NCI-H774 (cell line): ENCODE measurements around the gene FRMPD1.

Source experiments
- DNase-seq: peaks from one replicate; lab custom pipeline; 2025; lab: John Stamatoyannopoulos, UW

FRMPD1 gene

DNA sequence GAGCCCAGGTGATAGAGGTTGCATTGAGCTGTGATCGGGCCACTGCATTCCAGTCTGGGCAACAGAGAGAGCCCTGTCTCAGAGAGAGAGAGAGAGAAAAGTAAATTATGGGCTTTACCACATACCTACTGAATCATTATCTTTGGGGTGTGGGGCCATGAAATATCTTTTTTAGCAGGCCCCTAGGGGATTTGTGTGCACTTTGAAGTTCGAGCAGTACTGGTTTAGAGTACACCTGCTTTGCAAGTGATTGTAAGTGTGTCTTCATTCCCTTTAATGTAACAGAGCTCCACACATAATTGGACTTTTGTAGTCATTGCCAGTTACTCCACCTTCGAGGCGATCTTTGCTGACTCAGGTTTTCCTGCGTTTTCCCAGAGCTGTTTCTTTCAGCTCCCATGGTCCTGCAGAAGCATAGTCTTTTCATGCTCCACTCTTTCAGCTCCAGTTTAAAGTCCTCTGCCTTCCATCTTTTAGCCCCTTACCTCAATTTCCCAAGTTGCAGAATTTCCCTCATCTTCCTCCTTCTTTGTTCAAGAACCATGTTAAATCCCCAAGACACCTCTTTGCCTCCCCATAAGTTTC is 24.0 kb upstream of the FRMPD1 start:
- DNase-seq, result no peak

DNA sequence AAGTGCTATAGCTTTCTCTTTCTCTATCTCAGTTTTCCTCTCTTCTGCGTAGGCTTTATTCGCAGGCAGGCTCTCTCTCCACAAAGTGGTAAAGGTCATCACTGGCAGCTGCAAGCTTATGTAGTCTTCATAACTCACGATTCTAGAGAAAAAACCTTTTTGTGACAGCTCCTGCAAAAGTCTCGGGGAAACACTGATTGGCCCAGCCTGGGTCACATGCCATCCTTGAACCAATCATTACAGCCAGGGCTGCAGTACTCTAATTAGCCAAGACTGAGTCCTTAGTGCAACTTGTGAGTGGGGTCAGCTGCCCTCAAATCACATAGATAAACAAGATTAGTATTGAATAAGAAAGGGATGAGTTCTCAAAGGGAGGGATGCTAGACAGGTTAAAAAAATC is 18.3 kb upstream of the FRMPD1 start:
- DNase-seq, result no peak

DNA sequence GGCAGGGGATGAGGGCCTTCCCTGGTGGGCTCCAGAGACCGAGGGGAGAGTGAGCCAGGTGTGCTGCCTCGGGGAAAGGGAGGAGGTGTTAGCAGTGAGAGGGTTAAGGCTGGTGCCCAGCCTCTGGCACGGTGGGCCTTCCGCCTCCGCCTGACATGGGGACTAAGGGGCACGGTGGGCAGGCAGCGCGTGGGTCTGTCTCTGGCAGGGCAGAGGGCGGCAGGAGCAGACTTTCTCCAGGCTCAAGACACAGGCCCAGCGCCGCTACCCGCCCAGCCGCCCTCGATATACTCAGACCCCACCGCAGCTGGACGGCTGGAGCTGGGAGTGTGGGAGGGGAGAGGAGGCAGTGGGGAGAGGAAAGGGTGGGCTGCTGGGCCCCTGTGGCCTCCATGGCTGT is 14.9 kb upstream of the FRMPD1 start:
- DNase-seq, result no peak

DNA sequence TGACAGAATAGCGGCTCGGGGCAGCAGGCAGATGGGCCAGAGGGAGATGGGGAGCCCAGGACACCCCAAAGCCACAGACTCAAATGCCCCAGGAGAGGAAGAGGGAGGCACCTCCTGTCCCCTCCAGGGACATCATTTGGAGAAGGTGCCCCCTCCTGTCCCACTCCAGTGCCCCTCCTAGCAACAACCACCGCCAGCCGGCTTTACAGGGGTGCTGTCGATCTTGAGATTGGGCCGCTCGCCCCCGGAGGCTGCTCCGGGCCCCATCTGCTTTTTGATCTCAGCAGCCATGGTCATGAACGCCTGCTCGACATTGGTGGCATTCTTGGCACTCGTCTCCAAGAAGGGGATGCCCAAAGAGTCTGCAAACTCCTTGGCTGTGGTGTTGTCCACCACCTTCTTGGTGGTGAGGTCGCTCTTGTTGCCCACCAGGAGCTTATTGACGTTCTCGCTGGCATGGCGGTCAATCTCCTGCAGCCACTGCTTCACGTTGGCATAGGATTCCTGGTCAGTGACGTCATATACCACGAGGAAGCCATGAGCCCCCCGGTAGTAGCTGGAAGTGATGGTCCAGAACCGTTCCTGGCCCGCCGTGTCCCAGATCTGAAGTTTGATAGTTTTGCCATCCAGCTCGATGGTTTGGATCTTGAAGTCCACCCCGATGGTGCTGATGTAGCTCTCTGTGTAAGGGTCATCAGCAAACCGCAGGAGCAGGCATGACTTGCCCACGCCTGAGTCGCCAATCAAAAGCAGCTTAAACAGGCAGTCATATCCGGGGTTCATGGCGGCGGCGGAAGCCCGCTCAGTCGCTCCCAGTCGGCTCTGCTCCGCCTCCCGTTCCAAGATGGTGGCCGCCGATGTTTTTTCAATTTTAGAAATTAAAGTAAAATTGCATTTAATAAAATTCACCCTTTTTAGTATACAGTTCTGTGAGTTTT is 14.0 kb upstream of the FRMPD1 start:
- DNase-seq, result no peak

DNA sequence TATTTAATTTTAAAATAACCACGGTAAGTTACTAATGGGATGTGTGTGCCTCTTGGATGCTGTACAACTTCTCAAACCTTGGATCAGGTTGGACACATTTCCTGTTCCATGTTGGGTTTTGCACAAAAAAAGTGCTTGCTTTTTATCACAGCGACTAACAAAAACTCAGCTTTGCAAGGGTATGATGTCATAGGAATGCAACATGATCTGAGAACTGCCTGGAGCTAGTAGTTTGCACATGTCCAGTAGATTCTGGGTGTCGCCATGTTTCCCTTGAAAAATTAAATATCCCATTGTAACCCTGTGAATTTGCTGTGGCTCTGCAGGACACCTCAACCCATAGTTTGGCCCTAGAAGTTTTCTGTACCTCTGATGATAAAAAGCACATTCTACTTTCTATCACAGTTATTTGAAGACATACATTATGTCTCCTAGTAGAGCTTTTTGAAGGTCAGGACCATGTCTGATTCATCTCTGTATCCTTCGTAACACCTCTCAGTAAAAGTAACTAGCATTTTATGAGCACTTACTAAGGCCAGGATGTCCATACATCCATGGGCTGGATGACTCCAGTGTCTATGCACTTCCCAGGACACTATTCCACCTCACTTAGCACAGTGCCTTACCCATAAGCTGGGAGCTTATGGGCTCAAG is 11.5 kb upstream of the FRMPD1 start:
- no peak for DNase-seq

DNA sequence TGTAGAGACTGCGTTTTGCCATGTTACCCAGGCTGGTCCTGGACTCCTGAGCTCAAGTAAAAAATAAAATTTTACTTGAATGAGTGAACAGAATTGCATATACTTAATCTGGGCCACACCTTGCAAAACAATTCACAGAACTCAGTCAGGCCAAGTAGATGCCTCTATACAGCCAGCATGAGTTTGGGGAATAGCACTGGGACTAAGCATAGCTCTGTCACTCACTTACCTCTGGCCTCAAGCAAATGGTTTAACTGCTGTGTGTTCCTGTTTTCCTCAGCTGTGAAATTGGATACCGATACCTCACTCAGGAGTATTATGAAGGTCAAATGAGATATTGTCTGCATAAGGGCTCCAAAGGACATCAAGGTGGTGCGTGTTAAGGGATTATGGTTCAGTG is 10.9 kb upstream of the FRMPD1 start:
- no peak for DNase-seq

- DNase-seq, result no peak
Measured at GRCh38 chr9:37640246-37640645, 10.5 kb upstream of the FRMPD1 start.

DNA sequence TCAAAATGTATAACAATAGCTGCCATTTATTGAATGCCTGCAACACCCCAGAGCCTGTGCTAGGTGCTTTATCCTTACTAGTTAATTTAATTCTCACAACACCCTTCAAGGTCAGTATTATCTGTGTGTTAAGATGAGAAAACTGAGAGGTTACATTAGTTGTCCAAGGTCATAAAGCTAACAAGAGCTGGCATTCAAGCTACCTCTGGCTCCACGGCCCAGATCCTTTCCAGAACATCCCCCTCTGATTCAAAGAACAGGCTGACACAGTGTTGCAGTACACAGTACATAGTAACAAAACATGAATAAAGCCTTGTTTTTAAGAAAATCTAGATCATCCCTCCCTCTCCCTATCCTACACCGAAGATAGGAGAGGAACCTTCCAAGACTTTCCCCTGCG is 9.4 kb upstream of the FRMPD1 start:
- no peak for DNase-seq

- no peak for DNase-seq
Measured at GRCh38 chr9:37643214-37643613, 7.5 kb upstream of the FRMPD1 start.

- no peak for DNase-seq
Measured at GRCh38 chr9:37645903-37646506, 4.7 kb upstream of the FRMPD1 start.

GRCh38 chr9:37650299-37650872 is 368 bp upstream of the FRMPD1 start:
- DNase-seq, result no peak

GRCh38 chr9:37652261-37652660 is 1.5 kb downstream of the FRMPD1 start:
- no peak for DNase-seq

DNA sequence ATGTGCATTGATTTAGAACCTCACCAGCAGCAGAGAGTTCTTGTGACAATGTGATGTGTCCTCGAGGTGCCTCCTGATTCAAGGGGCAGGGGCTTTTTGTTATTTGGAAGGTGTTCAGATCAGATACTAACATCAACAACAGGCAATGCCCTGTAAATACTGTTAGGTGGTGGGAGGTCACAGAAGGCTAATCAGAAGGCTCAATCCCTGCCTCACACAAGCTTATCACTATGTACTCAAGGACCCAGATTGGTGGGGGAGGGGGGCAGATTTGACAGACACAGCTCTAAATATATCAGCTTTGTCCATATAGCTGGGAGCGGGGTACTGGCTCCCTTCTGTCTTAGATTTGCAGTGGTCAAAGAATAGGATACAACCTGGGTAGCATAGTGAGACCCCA is 2.6 kb downstream of the FRMPD1 start:
- no peak for DNase-seq

GRCh38 chr9:37656936-37657335 is 6.2 kb downstream of the FRMPD1 start:
- no peak for DNase-seq

GRCh38 chr9:37660691-37661090 is 9.9 kb downstream of the FRMPD1 start:
- no peak for DNase-seq

DNA sequence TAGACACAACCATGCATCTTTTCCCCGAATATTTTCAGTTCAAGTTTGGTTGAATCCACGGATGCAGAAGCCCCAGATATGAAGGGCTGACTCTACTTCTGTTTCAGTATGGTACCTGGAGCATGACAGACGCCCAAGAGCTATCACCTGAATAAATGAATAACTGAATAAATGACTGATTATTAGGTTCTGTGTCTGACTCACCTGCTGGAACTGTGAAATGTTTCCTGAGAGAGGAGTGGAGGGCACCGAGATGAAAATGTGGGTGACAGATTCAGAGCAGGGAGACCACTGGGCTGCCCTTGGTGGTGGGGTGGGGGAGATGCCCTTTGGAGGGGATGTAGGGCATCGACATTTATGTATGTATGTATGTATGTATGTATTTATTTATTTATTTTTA is 13.2 kb downstream of the FRMPD1 start:
- DNase-seq, result no peak

- DNase-seq, result no peak
Measured at GRCh38 chr9:37667706-37668105, 17.0 kb downstream of the FRMPD1 start.

DNA sequence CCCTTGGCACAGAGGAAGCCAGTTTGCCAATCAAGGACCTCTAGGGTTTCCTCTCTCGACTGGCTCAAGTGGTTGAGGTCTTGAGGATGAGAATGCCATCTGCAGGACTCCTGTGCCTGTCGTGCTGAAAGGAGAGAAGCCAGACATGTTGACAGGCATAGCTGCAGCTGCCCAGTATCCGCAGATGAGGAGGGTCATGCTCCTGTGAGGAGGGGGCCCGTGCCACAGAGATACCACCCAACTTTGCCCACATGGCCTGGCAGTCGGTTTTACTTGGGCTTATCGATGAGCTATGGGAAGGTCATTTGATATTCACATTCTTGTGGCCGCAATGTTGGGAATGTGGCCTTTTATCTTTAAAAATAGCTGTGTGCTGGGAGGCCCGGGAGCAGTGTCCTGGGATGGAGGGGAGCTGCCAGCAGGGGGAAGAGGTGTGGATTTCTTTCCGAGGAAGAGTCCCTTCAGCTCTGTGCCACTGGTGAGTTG is 17.4 kb downstream of the FRMPD1 start:
- no peak for DNase-seq

DNA sequence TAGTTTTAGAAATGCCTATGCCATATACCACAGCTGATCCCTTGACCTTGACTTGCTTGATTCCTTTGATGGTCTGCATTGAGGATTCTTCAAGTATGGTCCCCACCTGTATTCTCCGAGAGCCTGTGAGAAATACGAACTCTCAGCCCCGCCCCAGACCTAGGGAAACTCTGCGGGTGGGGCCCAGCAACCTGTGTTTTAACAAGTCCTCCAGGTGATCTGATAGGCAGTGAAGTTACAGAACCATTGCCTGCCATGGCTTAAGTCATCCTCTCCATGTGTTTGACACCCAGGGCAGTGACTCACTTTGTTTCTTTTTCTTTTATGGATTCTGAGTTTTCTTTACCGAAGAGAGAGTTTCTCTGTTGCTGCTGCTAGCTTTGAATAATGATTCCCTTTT is 18.5 kb downstream of the FRMPD1 start:
- DNase-seq, result no peak

- DNase-seq, result peak; percentile 72
Measured at GRCh38 chr9:37675661-37676060, 24.9 kb downstream of the FRMPD1 start.

GRCh38 chr9:37676411-37676830 is 25.7 kb downstream of the FRMPD1 start:
- DNase-seq, result peak; percentile 66

GRCh38 chr9:37677435-37677834 is 26.7 kb downstream of the FRMPD1 start:
- no peak for DNase-seq
